GM23248 (cell line): Measurements from ENCODE around the gene S100A1.

Experiments
- EZH2 ChIP-seq: fragments of 200-600 bp; sonication (generic); IDR thresholded peaks from 2 replicates; pipeline ENCODE4 v1.6.1; 2018; ENCODE audit warnings: antibody characterized with exemption, mild to moderate bottlenecking; ENCODE audit not compliant: insufficient read depth, poor library complexity, severe bottlenecking
- EZH2phosphoT487 ChIP-seq: fragments of 200-600 bp; sonication (generic); IDR thresholded peaks from 2 replicates; pipeline ENCODE4 v1.6.1; 2018; ENCODE audit warnings: antibody characterized with exemption, moderate library complexity, mild to moderate bottlenecking, low read depth; ENCODE audit not compliant: insufficient read depth

DNA sequence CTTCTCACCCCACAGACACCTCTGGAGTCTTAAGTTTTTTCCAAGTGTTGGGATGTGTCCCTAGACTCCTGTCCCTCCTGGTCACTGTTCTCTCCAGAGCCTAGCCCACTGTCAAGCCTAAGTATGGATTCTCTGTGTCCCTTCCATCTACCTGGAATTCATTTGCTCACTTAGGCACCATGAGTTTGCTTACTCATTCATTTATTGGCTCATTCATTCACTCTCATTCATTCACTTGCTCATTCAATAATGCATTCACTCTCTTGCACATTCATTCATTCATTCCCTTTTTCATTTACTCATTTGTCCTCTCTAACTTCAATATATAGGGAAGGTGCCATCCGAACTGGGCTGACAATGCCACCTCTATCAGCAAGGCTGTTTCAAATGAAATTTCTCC lies 16.9 kb upstream of the S100A1 start:
- TF ChIP-seq EZH2 (no peak), EZH2phosphoT487 (no peak)
